ENCODE data around the gene TAB2. TPM values are rescaled to one million over a fixed set of nuclear protein-coding genes. Genes with fewer than 3 reads are reported as not detected.

Gene TAB2
- total and polyA plus RNA-seq, 2 experiments from 2014 or later = 19.8 to 59.2 TPM

DNA sequence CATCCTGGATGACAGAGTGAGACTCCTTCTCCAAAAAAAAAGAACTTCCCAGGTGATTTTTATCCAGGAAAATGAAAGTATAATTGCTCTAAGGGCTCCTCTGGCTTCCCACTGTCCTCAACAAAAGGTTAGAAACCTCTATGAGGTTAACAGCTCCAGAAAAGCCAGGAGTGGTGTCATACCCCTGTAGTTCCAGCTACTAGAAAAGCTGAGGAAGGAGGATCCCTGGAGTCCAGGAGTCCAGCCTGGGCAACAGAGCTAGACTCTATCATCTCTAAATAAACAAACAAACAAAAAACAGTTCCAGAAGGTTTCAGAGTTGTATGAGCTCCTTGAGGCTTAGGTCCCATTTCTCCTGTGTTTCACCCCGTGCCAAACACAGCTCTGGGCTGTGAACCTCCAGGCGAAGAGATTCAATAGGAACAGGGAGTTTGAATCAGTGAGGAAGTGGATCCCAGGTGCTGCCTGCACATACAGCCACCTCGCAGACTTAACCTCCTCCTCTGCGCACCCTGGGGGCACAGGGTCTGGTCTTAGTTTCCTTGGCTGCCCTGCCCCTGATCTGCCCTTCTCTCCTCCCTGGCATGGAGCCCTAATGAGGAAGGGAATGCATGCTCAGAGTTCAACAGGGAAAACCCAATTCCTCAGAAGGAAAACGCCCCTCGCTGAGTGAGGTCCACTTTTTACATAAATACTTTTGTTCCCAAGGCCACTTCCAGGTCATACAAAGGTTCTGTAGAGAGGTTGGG, 136.3 kb downstream of the TAB2 start:
- Mint-ChIP-seq H3K4me3 (no peak overlapping the region), H3K4me1 (no peaks in the 10 kb centered on the region), H3K9me3 (no peaks in the 10 kb centered on the region), H3K36me3 (ENCODE audit: low read depth) (no peaks in the 10 kb centered on the region), H3K27ac (no peak overlapping the region), H3K27me3 (ENCODE audit: insufficient read depth, low read depth, poor library complexity) (peaks cover 26% of the 10 kb centered on the region)
- TF ChIP-seq ZNF462 (CRISPR knock-in tag; IDR thresholded peaks at IDR 0.05) (no peak), EZH2phosphoT487 (IDR thresholded peaks at IDR 0.05; ENCODE audit: unreplicated experiment) (no peak), STAT1 (IDR thresholded peaks at IDR 0.05; ENCODE audit: unreplicated experiment) (no peak), ZNF114 (CRISPR knock-in tag; IDR thresholded peaks at IDR 0.05) (no peak), EZH2 (IDR thresholded peaks at IDR 0.05; ENCODE audit: low read depth, unreplicated experiment) (no peak), CREB1 (CRISPR knock-in tag; IDR thresholded peaks at IDR 0.05; ENCODE audit: low read depth) (no peak), CTCF (conservative IDR thresholded peaks at IDR 0.05; ENCODE audit: low read depth in 2 of 2) (no peak), NANOG (IDR thresholded peaks at IDR 0.05; ENCODE audit: borderline replicate concordance) (no peak), ZNF331 (CRISPR knock-in tag; IDR thresholded peaks at IDR 0.05; ENCODE audit: low read depth) (no peak), JUNB (IDR thresholded peaks at IDR 0.05; ENCODE audit: unreplicated experiment) (no peak), POLR2AphosphoS5 (IDR thresholded peaks at IDR 0.05; ENCODE audit: low read depth) (no peak)
- TF ChIP-seq, protein P1, sequence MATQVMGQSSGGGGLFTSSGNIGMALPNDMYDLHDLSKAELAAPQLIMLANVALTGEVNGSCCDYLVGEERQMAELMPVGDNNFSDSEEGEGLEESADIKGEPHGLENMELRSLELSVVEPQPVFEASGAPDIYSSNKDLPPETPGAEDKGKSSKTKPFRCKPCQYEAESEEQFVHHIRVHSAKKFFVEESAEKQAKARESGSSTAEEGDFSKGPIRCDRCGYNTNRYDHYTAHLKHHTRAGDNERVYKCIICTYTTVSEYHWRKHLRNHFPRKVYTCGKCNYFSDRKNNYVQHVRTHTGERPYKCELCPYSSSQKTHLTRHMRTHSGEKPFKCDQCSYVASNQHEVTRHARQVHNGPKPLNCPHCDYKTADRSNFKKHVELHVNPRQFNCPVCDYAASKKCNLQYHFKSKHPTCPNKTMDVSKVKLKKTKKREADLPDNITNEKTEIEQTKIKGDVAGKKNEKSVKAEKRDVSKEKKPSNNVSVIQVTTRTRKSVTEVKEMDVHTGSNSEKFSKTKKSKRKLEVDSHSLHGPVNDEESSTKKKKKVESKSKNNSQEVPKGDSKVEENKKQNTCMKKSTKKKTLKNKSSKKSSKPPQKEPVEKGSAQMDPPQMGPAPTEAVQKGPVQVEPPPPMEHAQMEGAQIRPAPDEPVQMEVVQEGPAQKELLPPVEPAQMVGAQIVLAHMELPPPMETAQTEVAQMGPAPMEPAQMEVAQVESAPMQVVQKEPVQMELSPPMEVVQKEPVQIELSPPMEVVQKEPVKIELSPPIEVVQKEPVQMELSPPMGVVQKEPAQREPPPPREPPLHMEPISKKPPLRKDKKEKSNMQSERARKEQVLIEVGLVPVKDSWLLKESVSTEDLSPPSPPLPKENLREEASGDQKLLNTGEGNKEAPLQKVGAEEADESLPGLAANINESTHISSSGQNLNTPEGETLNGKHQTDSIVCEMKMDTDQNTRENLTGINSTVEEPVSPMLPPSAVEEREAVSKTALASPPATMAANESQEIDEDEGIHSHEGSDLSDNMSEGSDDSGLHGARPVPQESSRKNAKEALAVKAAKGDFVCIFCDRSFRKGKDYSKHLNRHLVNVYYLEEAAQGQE (IDR thresholded peaks at IDR 0.05; ENCODE audit: unreplicated experiment) = no peak
- ATAC-seq (no peak), DNase-seq (ENCODE audit: low spot score) (no peak)
- Histone ChIP-seq H3K4me2 (no peak overlapping the region), H3K27me3 (ENCODE audit: insufficient read depth) (peaks cover 45% of the 10 kb centered on the region), H3K36me3 (ENCODE audit: insufficient read depth) (no peaks in the 10 kb centered on the region), H3K4me3 (no peak overlapping the region), H3K79me2 (replicated peaks; ENCODE audit: insufficient read depth) (no peaks in the 10 kb centered on the region), H4K20me1 (replicated peaks; ENCODE audit: insufficient read depth) (no peaks in the 10 kb centered on the region), H3K9me2 (ENCODE audit: insufficient read depth) (no peaks in the 10 kb centered on the region), H2AFZ (no peak overlapping the region), H3K4me1 (ENCODE audit: insufficient read depth) (no peaks in the 10 kb centered on the region), H3K27ac (ENCODE audit: low read depth) (no peak overlapping the region), H3F3A (replicated peaks; ENCODE audit: low read depth) (no peaks in the 10 kb centered on the region)
